Fibroblast of lung (primary cell): ENCODE measurements around the gene DSTN. TPM values are rescaled to one million over a fixed set of nuclear protein-coding genes. Genes with fewer than 3 reads are reported as not detected.

Experiments
- DNase-seq, 2 donors: peaks; one replicate each; pipeline versions ENCODE4 v3.0.0 to v3.0.0-alpha.2; 2010; ENCODE audit warnings: low read depth in 2 of 2
- H2AFZ ChIP-seq: 2 replicates; pipeline ENCODE4 v1.5.1; 2012; ENCODE audit warnings: low read length, control low read depth, inconsistent platforms
- H3K27ac ChIP-seq: 2 replicates; pipeline ENCODE4 v1.5.1; 2011; ENCODE audit warnings: low read length, control low read depth; ENCODE audit not compliant: insufficient read depth
- H3K27me3 ChIP-seq: 2 replicates; pipeline ENCODE4 v1.5.1; 2011; ENCODE audit warnings: mild to moderate bottlenecking, low read length; ENCODE audit not compliant: control insufficient read depth, insufficient read depth
- H3K36me3 ChIP-seq: 2 replicates; pipeline ENCODE4 v1.5.1; 2011; ENCODE audit warnings: low read length; ENCODE audit not compliant: control insufficient read depth, insufficient read depth
- H3K4me1 ChIP-seq: 2 replicates; pipeline ENCODE4 v1.5.1; 2011; ENCODE audit warnings: low read length; ENCODE audit not compliant: control insufficient read depth, insufficient read depth; ENCODE audit errors: extremely low read depth
- H3K4me2 ChIP-seq: 2 replicates; pipeline ENCODE4 v1.5.1; 2011; ENCODE audit warnings: low read length, control low read depth; ENCODE audit not compliant: insufficient read depth; ENCODE audit errors: extremely low read depth
- H3K4me3 ChIP-seq, 4 experiments: fragments of 200-600 bp in 1 of 4; sonication (generic) in 1 of 4; replicated peaks in 1 of 4; 2 replicates each; pipeline ENCODE4 v1.5.1; 2011 to 2016; ENCODE audit warnings: low read length in 4 of 4, low read depth in 3 of 4, mild to moderate bottlenecking in 3 of 4, control low read depth in 2 of 4, inconsistent platforms in 1 of 4, mixed read lengths in 1 of 4; ENCODE audit not compliant: insufficient read depth in 1 of 4; ENCODE audit errors: control extremely low read depth in 1 of 4
- H3K79me2 ChIP-seq: 2 replicates; pipeline ENCODE4 v1.5.1; 2012; ENCODE audit warnings: mild to moderate bottlenecking, low read length, inconsistent platforms; ENCODE audit not compliant: control insufficient read depth, insufficient read depth
- H3K9ac ChIP-seq: 2 replicates; pipeline ENCODE4 v1.5.1; 2011; ENCODE audit warnings: mild to moderate bottlenecking, low read length, control low read depth; ENCODE audit not compliant: insufficient read depth
- H3K9me3 ChIP-seq: 2 replicates; pipeline ENCODE4 v1.5.1; 2012; ENCODE audit warnings: low read depth, low read length; ENCODE audit not compliant: control insufficient read depth, insufficient read depth
- H4K20me1 ChIP-seq: 2 replicates; pipeline ENCODE4 v1.5.1; 2011; ENCODE audit warnings: low read length; ENCODE audit not compliant: control insufficient read depth, insufficient read depth; ENCODE audit errors: extremely low read depth
- CTCF ChIP-seq, 2 donors: IDR thresholded peaks in 1 of 2; conservative IDR thresholded peaks in 1 of 2; 1 replicate in 1 of 2; 2 replicates in 1 of 2; pipeline ENCODE4 v1.5.1; 2011 to 2012; ENCODE audit warnings: low read length in 2 of 2, control low read depth in 1 of 2, inconsistent platforms in 1 of 2, low read depth in 1 of 2, mild to moderate bottlenecking in 1 of 2
- EZH2 ChIP-seq: IDR thresholded peaks from 2 replicates; pipeline ENCODE4 v1.5.1; 2012; ENCODE audit warnings: low read length, control low read depth, mild to moderate bottlenecking; ENCODE audit errors: missing control alignments
- polyA plus RNA-seq, 2 donors: library from polyadenylated mRNA; depleted of rRNA in 1 of 2; stranded (reverse) in 1 of 2; unstranded in 1 of 2; fragments of >200 nt; gene quantifications; 2 replicates each; pipeline ENCODE4 v1.2.1, GENCODE V29; 2011 to 2012; ENCODE audit warnings: missing spikeins in 1 of 2
- total RNA-seq: library from RNA; depleted of rRNA; stranded (reverse); fragments of >200 nt; gene quantifications from 2 replicates; pipeline ENCODE4 v1.2.1, GENCODE V29; 2014

DSTN gene
- total and polyA plus RNA-seq, 2 donors (not counting 1 experiment from before 2014, with no cell fraction given) = 289 to 737 TPM

- Histone ChIP-seq H3K4me3 (no peak overlapping the region), H3K4me1 (peaks cover 20% of the 10 kb centered on the region), H3K9me3 (no peaks in the 10 kb centered on the region), H3K9ac (no peak overlapping the region), H3K4me2 (no peak overlapping the region), H3K27ac (no peak overlapping the region), H2AFZ (no peak overlapping the region), H3K79me2 (no peaks in the 10 kb centered on the region), H4K20me1 (no peaks in the 10 kb centered on the region), H3K36me3 (no peaks in the 10 kb centered on the region), H3K27me3 (no peaks in the 10 kb centered on the region)
- no peak for DNase-seq
- no peak for TF ChIP-seq CTCF (conservative IDR thresholded peaks at IDR 0.05 in 1 of 2, IDR thresholded peaks at IDR 0.05 in 1 of 2; ENCODE audit: low read depth in 1 of 2, low read length in 2 of 2)
- TF ChIP-seq EZH2 = no peak
Measured at GRCh38 chr20:17545127-17545526, 24.7 kb upstream of the DSTN start.

- DNase-seq = no peak
- no peak overlapping the region for H3K9ac ChIP-seq
- H3K27me3 ChIP-seq = no peaks in the 10 kb centered on the region
- H3K27ac ChIP-seq = no peak overlapping the region
- H3K36me3 ChIP-seq = no peaks in the 10 kb centered on the region
- H4K20me1 ChIP-seq = no peaks in the 10 kb centered on the region
- no peak overlapping the region for H2AFZ ChIP-seq
- no peaks in the 10 kb centered on the region for H3K9me3 ChIP-seq
- H3K4me1 ChIP-seq = peaks cover 6% of the 10 kb centered on the region
- H3K4me2 ChIP-seq = no peak overlapping the region
- no peak for TF ChIP-seq EZH2
- no peak for TF ChIP-seq CTCF (conservative IDR thresholded peaks at IDR 0.05 in 1 of 2, IDR thresholded peaks at IDR 0.05 in 1 of 2; ENCODE audit: low read depth in 1 of 2, low read length in 2 of 2)
- no peaks in the 10 kb centered on the region for H3K79me2 ChIP-seq
- no peak overlapping the region for H3K4me3 ChIP-seq
Measured at GRCh38 chr20:17549131-17549530, 20.7 kb upstream of the DSTN start.

GRCh38 chr20:17555106-17555505 lies 14.8 kb upstream of the DSTN start:
- no peaks in the 10 kb centered on the region for H3K36me3 ChIP-seq
- no peak for DNase-seq
- H3K9me3 ChIP-seq = no peaks in the 10 kb centered on the region
- no peak overlapping the region for H3K27ac ChIP-seq
- H3K4me2 ChIP-seq = no peak overlapping the region
- no peak overlapping the region for H2AFZ ChIP-seq
- no peaks in the 10 kb centered on the region for H4K20me1 ChIP-seq
- H3K79me2 ChIP-seq = no peaks in the 10 kb centered on the region
- TF ChIP-seq EZH2 = no peak
- TF ChIP-seq CTCF (conservative IDR thresholded peaks at IDR 0.05 in 1 of 2, IDR thresholded peaks at IDR 0.05 in 1 of 2; ENCODE audit: low read depth in 1 of 2, low read length in 2 of 2) = no peak
- no peak overlapping the region for H3K9ac ChIP-seq
- peaks cover 16% of the 10 kb centered on the region for H3K4me1 ChIP-seq
- H3K27me3 ChIP-seq = no peaks in the 10 kb centered on the region
- H3K4me3 ChIP-seq = no peak overlapping the region
